GM12891 (cell line): ENCODE data around the gene SCNN1G.

Source experiments
- PAX5 ChIP-seq: IDR thresholded peaks from 2 replicates; pipeline ENCODE4 v1.6.1; 2011; ENCODE audit warnings: low read length, moderate library complexity, mild to moderate bottlenecking; ENCODE audit not compliant: insufficient read depth, severe bottlenecking
- POLR2A ChIP-seq: IDR thresholded peaks from 2 replicates; pipeline ENCODE4 v1.6.1; 2011; ENCODE audit warnings: low read depth, low read length, control low read depth
- POLR2AphosphoS5 ChIP-seq: IDR thresholded peaks from 2 replicates; pipeline ENCODE4 v1.6.1; 2011; ENCODE audit warnings: low read depth, low read length, control low read depth
- POU2F2 ChIP-seq: IDR thresholded peaks from 2 replicates; pipeline ENCODE4 v1.6.1; 2011; ENCODE audit warnings: low read depth, mild to moderate bottlenecking, control low read depth, low read length, moderate library complexity
- SPI1 ChIP-seq: IDR thresholded peaks from 2 replicates; pipeline ENCODE4 v1.6.1; 2011; ENCODE audit warnings: low read depth, low read length, control low read depth
- TAF1 ChIP-seq: IDR thresholded peaks from 2 replicates; pipeline ENCODE4 v1.6.1; 2011; ENCODE audit warnings: low read depth, low read length, control low read depth

DNA sequence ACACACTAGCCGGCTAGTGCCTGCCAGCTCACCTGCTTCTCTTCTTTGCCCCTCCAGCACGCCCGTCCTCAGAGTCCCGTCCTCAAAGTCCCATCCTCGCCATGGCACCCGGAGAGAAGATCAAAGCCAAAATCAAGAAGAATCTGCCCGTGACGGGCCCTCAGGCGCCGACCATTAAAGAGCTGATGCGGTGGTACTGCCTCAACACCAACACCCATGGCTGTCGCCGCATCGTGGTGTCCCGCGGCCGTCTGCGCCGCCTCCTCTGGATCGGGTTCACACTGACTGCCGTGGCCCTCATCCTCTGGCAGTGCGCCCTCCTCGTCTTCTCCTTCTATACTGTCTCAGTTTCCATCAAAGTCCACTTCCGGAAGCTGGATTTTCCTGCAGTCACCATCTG, 3.6 kb downstream of the SCNN1G start:
- TF ChIP-seq POLR2A (no peak), TAF1 (no peak), PAX5 (no peak), SPI1 (no peak), POLR2AphosphoS5 (no peak), POU2F2 (no peak)
